CD14-positive monocyte (primary cell): ENCODE results near the gene ANK2. TPM values are rescaled to one million over a fixed set of nuclear protein-coding genes. Genes with fewer than 3 reads are reported as not detected.

Experiments
- DNase-seq, 3 donors: peaks; one replicate each; pipeline ENCODE4 v3.0.0-alpha.2; 2011 to 2022
- H2AFZ ChIP-seq: 2 replicates; pipeline ENCODE4 v1.6.0; 2012; ENCODE audit warnings: mild to moderate bottlenecking, low read depth, low read length, inconsistent platforms; ENCODE audit not compliant: insufficient read depth, poor library complexity, severe bottlenecking
- H3K27ac ChIP-seq, 2 donors: 1 replicate in 1 of 2; 2 replicates in 1 of 2; pipeline ENCODE4 v1.5.1; 2012 to 2013; ENCODE audit warnings: low read length in 2 of 2, control low read depth in 1 of 2, inconsistent platforms in 1 of 2, low read depth in 1 of 2, mild to moderate bottlenecking in 1 of 2
- H3K27me3 ChIP-seq, 2 donors: one replicate each; pipeline versions ENCODE4 v1.6.0 to v1.6.1; 2011 to 2013; ENCODE audit warnings: low read length in 2 of 2; ENCODE audit not compliant: control insufficient read depth in 2 of 2, insufficient read depth in 2 of 2
- H3K36me3 ChIP-seq, 2 donors: replicated peaks in 1 of 2; 1 replicate in 1 of 2; 2 replicates in 1 of 2; pipeline versions ENCODE4 v1.5.1 to v1.6.1; 2012 to 2013; ENCODE audit warnings: low read length in 2 of 2, control low read depth in 1 of 2, inconsistent platforms in 1 of 2, mild to moderate bottlenecking in 1 of 2; ENCODE audit not compliant: insufficient read depth in 2 of 2, control insufficient read depth in 1 of 2
- H3K4me1 ChIP-seq, 2 donors: 1 replicate in 1 of 2; 2 replicates in 1 of 2; pipeline versions ENCODE4 v1.5.1 to v1.6.1; 2012 to 2013; ENCODE audit warnings: low read length in 2 of 2, control low read depth in 1 of 2, inconsistent platforms in 1 of 2, mild to moderate bottlenecking in 1 of 2, moderate library complexity in 1 of 2; ENCODE audit not compliant: insufficient read depth in 2 of 2, control insufficient read depth in 1 of 2
- H3K4me2 ChIP-seq: replicated peaks from 2 replicates; pipeline ENCODE3; 2012; ENCODE audit warnings: low read length, moderate library complexity, mild to moderate bottlenecking; ENCODE audit not compliant: poor library complexity, severe bottlenecking; ENCODE audit errors: extremely low read depth
- H3K4me3 ChIP-seq, 3 experiments: fragments of 200-600 bp in 1 of 3; sonication (generic) in 1 of 3; replicated peaks in 1 of 3; 1 replicate in 2 of 3; 2 replicates in 1 of 3; pipeline ENCODE4 v1.5.1; 2011 to 2013; ENCODE audit warnings: low read length in 3 of 3, mild to moderate bottlenecking in 3 of 3, control low read depth in 2 of 3, low read depth in 2 of 3, inconsistent platforms in 1 of 3, moderate library complexity in 1 of 3
- H3K79me2 ChIP-seq: 2 replicates; pipeline ENCODE4 v1.6.0; 2012; ENCODE audit warnings: mild to moderate bottlenecking, control low read depth, inconsistent platforms, low read length, moderate library complexity; ENCODE audit not compliant: insufficient read depth
- H3K9ac ChIP-seq: 2 replicates; pipeline ENCODE4 v1.6.0; 2017; ENCODE audit warnings: low read length, mild to moderate bottlenecking; ENCODE audit not compliant: insufficient read depth, poor library complexity, severe bottlenecking
- H3K9me3 ChIP-seq, 2 donors: replicated peaks in 1 of 2; 1 replicate in 1 of 2; 2 replicates in 1 of 2; pipeline versions ENCODE4 v1.5.1 to v1.6.1; 2012 to 2013; ENCODE audit warnings: low read length in 2 of 2, control low read depth in 1 of 2; ENCODE audit not compliant: control insufficient read depth in 1 of 2, insufficient read depth in 1 of 2
- H4K20me1 ChIP-seq: 2 replicates; pipeline ENCODE4 v1.6.0; 2012; ENCODE audit warnings: mild to moderate bottlenecking, low read length, control low read depth, moderate library complexity; ENCODE audit not compliant: insufficient read depth
- H3K27ac Mint-ChIP-seq, 7 donors: one replicate each; pipeline ENCODE4 v1.8.0; 2020; ENCODE audit warnings: mild to moderate bottlenecking in 7 of 7, mixed read lengths in 7 of 7, moderate library complexity in 6 of 7, inconsistent platforms in 2 of 7
- H3K27me3 Mint-ChIP-seq, 3 donors: one replicate each; pipeline ENCODE4 v1.8.0; 2021 to 2022; ENCODE audit warnings: low read depth in 3 of 3, mild to moderate bottlenecking in 3 of 3, mixed read lengths in 3 of 3, moderate library complexity in 3 of 3, inconsistent platforms in 1 of 3
- H3K36me3 Mint-ChIP-seq, 2 donors: one replicate each; pipeline ENCODE4 v1.8.0; 2020; ENCODE audit warnings: mixed read lengths in 2 of 2, inconsistent platforms in 1 of 2, mild to moderate bottlenecking in 1 of 2
- H3K4me1 Mint-ChIP-seq: one replicate; pipeline ENCODE4 v1.8.0; 2020; ENCODE audit warnings: mild to moderate bottlenecking, mixed read lengths
- H3K4me3 Mint-ChIP-seq, 2 donors: one replicate each; pipeline ENCODE4 v1.8.0; 2020; ENCODE audit warnings: mild to moderate bottlenecking in 2 of 2, mixed read lengths in 2 of 2, moderate library complexity in 1 of 2
- H3K9me3 Mint-ChIP-seq, 7 donors: one replicate each; pipeline ENCODE4 v1.8.0; 2020 to 2022; ENCODE audit warnings: mixed read lengths in 7 of 7, mild to moderate bottlenecking in 6 of 7, moderate library complexity in 6 of 7, inconsistent platforms in 2 of 7
- WGBS: methylation state at CpG from one replicate; pipeline ENCODE4 v1.1.5; 2013; ENCODE audit warnings: missing lambda C conversion rate; ENCODE audit not compliant: insufficient coverage; 5-methylcytosine and 5-hydroxymethylcytosine counted together
- intact Hi-C, 2 donors: fragments of 100-400 bp; cut with micrococcal nuclease; formaldehyde crosslinking; loops; one replicate each; pipeline versions ENCODE4 v1.15.0 to v1.15.1; 2023
- polyA plus RNA-seq, 3 donors: library from polyadenylated mRNA; depleted of rRNA in 1 of 3; unstranded in 2 of 3; stranded (reverse) in 1 of 3; fragments of 300-500 nt in 2 of 3; fragments of >200 nt in 1 of 3; fragmentation: Illumina TruSeq in 2 of 3; gene quantifications; 1 replicate in 2 of 3; 2 replicates in 1 of 3; pipeline ENCODE4 v1.2.3, GENCODE V29; 2012 to 2021
- TF ChIP-seq, protein P1 (sequence below): fragments of 200-600 bp; IDR thresholded peaks from one replicate; pipeline ENCODE4 v1.8.0; 2022; ENCODE audit warnings: antibody characterized with exemption, mild to moderate bottlenecking

ANK2 gene
- polyA plus RNA-seq, 3 donors: not detected

- 88% methylated on average over 5 of the region's 5 CpGs for WGBS
- H2AFZ ChIP-seq: no peak overlapping the region
- no peak overlapping the region for H3K27ac ChIP-seq
- no peak overlapping the region for H3K4me3 Mint-ChIP-seq
- intact Hi-C loops: no loop called here
- peaks cover 0 to 2% (median 0%) of the 10 kb centered on the region in 3 donors for H3K27me3 Mint-ChIP-seq
- no peaks in the 10 kb centered on the region for H3K79me2 ChIP-seq
- no peaks in the 10 kb centered on the region for H3K9me3 ChIP-seq
- DNase-seq: no peak
- H3K4me1 ChIP-seq: no peaks in the 10 kb centered on the region
- H3K9ac ChIP-seq: no peak overlapping the region
- H3K9me3 Mint-ChIP-seq: peaks cover 0 to 4% (median 0%) of the 10 kb centered on the region in 7 donors
- no peaks in the 10 kb centered on the region for H3K4me1 Mint-ChIP-seq
- no peaks in the 10 kb centered on the region for H3K36me3 ChIP-seq
- no peak overlapping the region for H3K4me3 ChIP-seq
- H3K36me3 Mint-ChIP-seq: no peaks in the 10 kb centered on the region
- H3K4me2 ChIP-seq: no peak overlapping the region
- no peaks in the 10 kb centered on the region for H4K20me1 ChIP-seq
- TF ChIP-seq, protein P1, sequence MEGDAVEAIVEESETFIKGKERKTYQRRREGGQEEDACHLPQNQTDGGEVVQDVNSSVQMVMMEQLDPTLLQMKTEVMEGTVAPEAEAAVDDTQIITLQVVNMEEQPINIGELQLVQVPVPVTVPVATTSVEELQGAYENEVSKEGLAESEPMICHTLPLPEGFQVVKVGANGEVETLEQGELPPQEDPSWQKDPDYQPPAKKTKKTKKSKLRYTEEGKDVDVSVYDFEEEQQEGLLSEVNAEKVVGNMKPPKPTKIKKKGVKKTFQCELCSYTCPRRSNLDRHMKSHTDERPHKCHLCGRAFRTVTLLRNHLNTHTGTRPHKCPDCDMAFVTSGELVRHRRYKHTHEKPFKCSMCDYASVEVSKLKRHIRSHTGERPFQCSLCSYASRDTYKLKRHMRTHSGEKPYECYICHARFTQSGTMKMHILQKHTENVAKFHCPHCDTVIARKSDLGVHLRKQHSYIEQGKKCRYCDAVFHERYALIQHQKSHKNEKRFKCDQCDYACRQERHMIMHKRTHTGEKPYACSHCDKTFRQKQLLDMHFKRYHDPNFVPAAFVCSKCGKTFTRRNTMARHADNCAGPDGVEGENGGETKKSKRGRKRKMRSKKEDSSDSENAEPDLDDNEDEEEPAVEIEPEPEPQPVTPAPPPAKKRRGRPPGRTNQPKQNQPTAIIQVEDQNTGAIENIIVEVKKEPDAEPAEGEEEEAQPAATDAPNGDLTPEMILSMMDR: no peak
- H3K27me3 ChIP-seq: no peaks in the 10 kb centered on the region
- H3K27ac Mint-ChIP-seq: peak overlapping the region in 1 of 7 donors; percentile 51
Observed at GRCh38 chr4:113317523-113317922, 268.1 kb downstream of the ANK2 start.

- H3K4me2 ChIP-seq: no peak overlapping the region
- no peak overlapping the region for H3K9ac ChIP-seq
- no peak for DNase-seq
- H3K27me3 ChIP-seq: no peaks in the 10 kb centered on the region
- TF ChIP-seq, protein P1: no peak
- no peaks in the 10 kb centered on the region for H3K4me1 ChIP-seq
- no peaks in the 10 kb centered on the region for H3K9me3 ChIP-seq
- H2AFZ ChIP-seq: no peak overlapping the region
- Mint-ChIP-seq H3K36me3 (no peaks in the 10 kb centered on the region), H3K9me3 (no peaks in the 10 kb centered on the region), H3K27me3 (peaks cover 0 to 2% (median 1%) of the 10 kb centered on the region in 3 donors), H3K4me1 (no peaks in the 10 kb centered on the region), H3K4me3 (no peak overlapping the region), H3K27ac (no peak overlapping the region)
- H3K27ac ChIP-seq: no peak overlapping the region
- intact Hi-C loops: no loop called here
- H3K79me2 ChIP-seq: no peaks in the 10 kb centered on the region
- no peaks in the 10 kb centered on the region for H4K20me1 ChIP-seq
- WGBS: 100% methylated on average over 1 of the region's 5 CpGs
- H3K36me3 ChIP-seq: no peaks in the 10 kb centered on the region
- H3K4me3 ChIP-seq: no peak overlapping the region
Observed at GRCh38 chr4:113322736-113323135, 273.3 kb downstream of the ANK2 start.
